PFSK-1 (cell line): ENCODE measurements around the gene LPAR6.

Experiments used
- FOXP2 ChIP-seq: optimal IDR thresholded peaks from 2 replicates; pipeline ENCODE3; 2011; ENCODE audit warnings: borderline replicate concordance, control low read depth, inconsistent platforms; ENCODE audit not compliant: insufficient read depth; ENCODE audit errors: extremely low read length, extremely low read depth
- POLR2AphosphoS5 ChIP-seq: IDR thresholded peaks from 2 replicates; pipeline ENCODE4 v1.6.1; 2012; ENCODE audit warnings: low read depth, mild to moderate bottlenecking, control low read depth, low read length, moderate library complexity
- SIN3A ChIP-seq: IDR thresholded peaks from 2 replicates; pipeline ENCODE4 v1.6.1; 2012; ENCODE audit warnings: mild to moderate bottlenecking, low read length, moderate library complexity, borderline replicate concordance; ENCODE audit not compliant: insufficient read depth
- TAF1 ChIP-seq: IDR thresholded peaks from 2 replicates; pipeline ENCODE4 v1.6.1; 2012; ENCODE audit warnings: low read length, control low read depth, borderline replicate concordance; ENCODE audit not compliant: insufficient read depth
- TF ChIP-seq, protein P1 (sequence below), 2 experiments: IDR thresholded peaks; 2 replicates each; pipeline versions ENCODE4 v1.6.1 to v1.8.0; 2011 to 2012; ENCODE audit warnings: low read depth in 2 of 2, low read length in 2 of 2, control low read depth in 1 of 2, inconsistent platforms in 1 of 2, mild to moderate bottlenecking in 1 of 2, moderate library complexity in 1 of 2; ENCODE audit not compliant: insufficient read depth in 1 of 2

The LPAR6 gene

DNA sequence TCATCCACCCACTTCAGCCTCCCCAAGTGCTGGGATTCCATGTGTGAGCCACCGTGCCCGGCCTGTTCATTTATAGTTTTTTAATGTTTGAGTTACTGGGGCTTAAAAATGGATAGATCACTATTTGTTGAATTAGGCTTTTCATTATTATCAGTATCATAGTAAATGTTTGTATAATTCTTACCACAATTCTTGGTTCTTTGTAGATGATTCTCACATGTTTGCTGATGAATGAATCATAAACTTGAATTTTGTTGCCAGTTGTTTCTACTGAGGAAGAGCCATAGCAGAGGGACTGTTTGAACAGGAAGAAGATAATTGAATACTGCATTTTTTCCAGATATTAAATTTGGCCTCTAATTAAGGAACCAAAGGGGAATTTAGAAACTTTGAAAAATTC is 2.6 kb upstream of the LPAR6 start:
- no peak for TF ChIP-seq TAF1
- no peak for TF ChIP-seq FOXP2
- no peak for TF ChIP-seq SIN3A
- TF ChIP-seq POLR2AphosphoS5, result no peak
- TF ChIP-seq, protein P1, sequence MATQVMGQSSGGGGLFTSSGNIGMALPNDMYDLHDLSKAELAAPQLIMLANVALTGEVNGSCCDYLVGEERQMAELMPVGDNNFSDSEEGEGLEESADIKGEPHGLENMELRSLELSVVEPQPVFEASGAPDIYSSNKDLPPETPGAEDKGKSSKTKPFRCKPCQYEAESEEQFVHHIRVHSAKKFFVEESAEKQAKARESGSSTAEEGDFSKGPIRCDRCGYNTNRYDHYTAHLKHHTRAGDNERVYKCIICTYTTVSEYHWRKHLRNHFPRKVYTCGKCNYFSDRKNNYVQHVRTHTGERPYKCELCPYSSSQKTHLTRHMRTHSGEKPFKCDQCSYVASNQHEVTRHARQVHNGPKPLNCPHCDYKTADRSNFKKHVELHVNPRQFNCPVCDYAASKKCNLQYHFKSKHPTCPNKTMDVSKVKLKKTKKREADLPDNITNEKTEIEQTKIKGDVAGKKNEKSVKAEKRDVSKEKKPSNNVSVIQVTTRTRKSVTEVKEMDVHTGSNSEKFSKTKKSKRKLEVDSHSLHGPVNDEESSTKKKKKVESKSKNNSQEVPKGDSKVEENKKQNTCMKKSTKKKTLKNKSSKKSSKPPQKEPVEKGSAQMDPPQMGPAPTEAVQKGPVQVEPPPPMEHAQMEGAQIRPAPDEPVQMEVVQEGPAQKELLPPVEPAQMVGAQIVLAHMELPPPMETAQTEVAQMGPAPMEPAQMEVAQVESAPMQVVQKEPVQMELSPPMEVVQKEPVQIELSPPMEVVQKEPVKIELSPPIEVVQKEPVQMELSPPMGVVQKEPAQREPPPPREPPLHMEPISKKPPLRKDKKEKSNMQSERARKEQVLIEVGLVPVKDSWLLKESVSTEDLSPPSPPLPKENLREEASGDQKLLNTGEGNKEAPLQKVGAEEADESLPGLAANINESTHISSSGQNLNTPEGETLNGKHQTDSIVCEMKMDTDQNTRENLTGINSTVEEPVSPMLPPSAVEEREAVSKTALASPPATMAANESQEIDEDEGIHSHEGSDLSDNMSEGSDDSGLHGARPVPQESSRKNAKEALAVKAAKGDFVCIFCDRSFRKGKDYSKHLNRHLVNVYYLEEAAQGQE (IDR thresholded peaks at IDR 0.05; ENCODE audit: insufficient read depth in 1 of 2, low read depth in 2 of 2, low read length in 2 of 2), result no peak

DNA sequence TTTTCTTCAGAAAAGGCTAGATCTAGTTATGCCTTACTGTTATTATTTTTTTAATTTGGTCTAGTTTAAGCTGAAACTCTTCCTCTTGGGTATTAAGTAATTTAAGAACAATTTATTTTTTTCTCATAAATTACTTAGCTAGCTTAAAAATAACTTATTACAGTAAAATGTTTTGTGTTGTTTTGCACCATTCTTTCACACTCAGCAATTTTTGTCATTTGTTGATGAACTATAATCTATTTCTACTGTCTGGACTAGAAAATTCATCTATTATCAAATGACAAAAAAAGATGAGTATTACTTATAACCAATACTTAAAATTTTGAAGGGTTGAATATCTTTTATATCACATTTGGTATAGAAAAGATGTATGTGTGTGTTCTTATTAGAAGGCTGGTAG is 1.6 kb upstream of the LPAR6 start:
- no peak for TF ChIP-seq SIN3A
- TF ChIP-seq POLR2AphosphoS5, result no peak
- no peak for TF ChIP-seq TAF1
- TF ChIP-seq FOXP2, result no peak
- TF ChIP-seq, protein P1 (IDR thresholded peaks at IDR 0.05; ENCODE audit: insufficient read depth in 1 of 2, low read depth in 2 of 2, low read length in 2 of 2), result no peak

DNA sequence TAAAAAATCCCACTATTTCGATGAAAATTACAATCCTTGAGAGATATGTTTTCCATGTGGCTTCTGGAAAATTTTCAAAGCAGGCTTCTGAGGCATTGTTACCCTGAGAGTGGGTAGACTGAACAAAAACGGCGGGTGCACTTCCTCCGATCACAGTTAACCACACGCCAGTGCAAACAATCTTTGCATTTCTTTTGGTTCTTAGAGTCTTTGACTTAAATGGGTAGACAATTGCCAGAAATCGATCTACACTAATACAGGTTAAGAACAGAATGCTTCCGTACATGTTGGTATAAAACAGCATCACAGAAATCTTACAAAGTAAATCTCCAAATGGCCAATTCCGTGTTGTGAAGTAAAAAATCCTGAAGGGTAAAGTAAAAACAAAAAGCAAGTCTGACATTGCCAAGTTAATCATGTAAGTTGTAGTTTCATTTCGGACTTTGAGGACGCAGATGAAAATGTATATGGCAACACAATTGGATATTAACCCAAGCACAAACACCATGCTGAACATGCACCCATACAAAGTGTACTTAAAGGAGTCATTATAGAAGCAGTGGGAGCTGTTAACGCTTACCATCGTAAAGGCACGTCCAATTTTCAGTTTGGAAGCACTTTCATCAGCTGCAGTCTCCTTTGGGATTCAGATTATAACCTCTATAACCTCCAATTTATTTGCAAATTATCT is 927 bp downstream of the LPAR6 start:
- no peak for TF ChIP-seq POLR2AphosphoS5
- TF ChIP-seq SIN3A, result no peak
- no peak for TF ChIP-seq FOXP2
- TF ChIP-seq TAF1, result no peak
- TF ChIP-seq, protein P1 (IDR thresholded peaks at IDR 0.05; ENCODE audit: insufficient read depth in 1 of 2, low read depth in 2 of 2, low read length in 2 of 2), result no peak

DNA sequence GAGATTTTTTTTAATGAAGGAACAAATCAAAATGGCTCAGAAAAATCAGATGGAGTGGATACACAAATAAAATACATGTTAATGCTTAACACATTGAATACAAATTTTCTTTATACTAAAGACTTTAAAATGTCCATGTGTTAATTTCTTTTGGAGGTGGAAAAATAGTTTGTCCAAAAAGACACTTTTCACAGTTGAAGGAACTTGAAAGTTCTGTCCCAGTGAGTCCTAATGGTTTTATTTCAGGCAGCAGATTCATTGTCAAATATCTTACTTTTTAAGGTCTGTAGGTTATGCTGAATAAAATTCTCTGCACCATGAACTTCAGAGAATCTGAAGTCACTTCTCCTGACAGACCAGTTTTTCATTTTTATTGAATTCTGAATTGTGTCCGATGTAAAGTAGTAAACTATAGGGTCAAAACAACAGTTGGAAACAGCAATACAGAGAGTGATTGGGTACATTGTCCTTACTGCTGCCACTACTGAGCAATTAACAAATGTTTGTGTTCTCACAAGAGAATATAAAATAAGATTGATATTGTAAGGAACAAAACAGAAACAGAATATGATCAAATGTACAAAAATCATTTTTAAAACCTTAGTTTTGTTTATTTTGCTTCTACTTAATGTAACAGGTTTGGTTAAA is 1.6 kb downstream of the LPAR6 start:
- TF ChIP-seq, protein P1 (IDR thresholded peaks at IDR 0.05; ENCODE audit: insufficient read depth in 1 of 2, low read depth in 2 of 2, low read length in 2 of 2), result no peak
- no peak for TF ChIP-seq POLR2AphosphoS5
- TF ChIP-seq SIN3A, result no peak
- no peak for TF ChIP-seq TAF1
- TF ChIP-seq FOXP2, result no peak
